DMS53 treated with DMSO at 0.1 percent for 48 hours (cell line): ENCODE data around the gene A1CF.
A peak's percentile ranks its signal among the peaks of the same experiment; 100 is the strongest.
"Not testable (repeated sequence)": the region's sequence is repeated elsewhere in the genome, so short reads cannot be mapped to it uniquely, and the experiment has no call there.

Experiments
- DNase-seq: peaks from one replicate; lab custom pipeline; 2025; ENCODE audit not compliant: unreplicated experiment; lab: John Stamatoyannopoulos, UW

The A1CF gene

GRCh38 chr10:50794490-50794889 is 90.9 kb downstream of the A1CF start:
- no peak for DNase-seq

GRCh38 chr10:50788951-50789945 is 96.2 kb downstream of the A1CF start:
- DNase-seq = peak; percentile 54

- DNase-seq = not testable (repeated sequence)
These were observed 97.5 kb downstream of the A1CF start for GRCh38 chr10:50787962-50788361.

GRCh38 chr10:50782017-50782416 is 103.4 kb downstream of the A1CF start:
- not testable (repeated sequence) for DNase-seq

DNA sequence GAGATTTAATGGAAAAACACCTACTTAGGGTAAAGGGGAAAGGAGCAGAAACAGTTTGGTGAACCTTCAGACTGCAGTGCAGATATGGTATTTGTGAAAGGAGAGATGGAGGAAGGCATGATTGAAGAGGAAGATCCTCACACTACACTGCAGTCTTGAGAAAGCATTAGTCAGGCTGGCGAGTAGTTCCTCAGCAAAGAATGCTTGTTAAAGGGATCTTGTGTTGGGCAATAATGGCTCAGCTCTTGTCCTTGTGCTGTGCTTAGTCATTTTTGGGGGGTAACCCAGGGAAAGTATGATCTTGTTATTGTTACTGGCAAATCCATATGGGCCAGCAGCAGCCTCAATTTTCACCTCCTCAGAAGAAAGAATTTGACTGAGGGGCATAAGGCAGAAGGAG is 105.4 kb downstream of the A1CF start:
- not testable (repeated sequence) for DNase-seq

DNA sequence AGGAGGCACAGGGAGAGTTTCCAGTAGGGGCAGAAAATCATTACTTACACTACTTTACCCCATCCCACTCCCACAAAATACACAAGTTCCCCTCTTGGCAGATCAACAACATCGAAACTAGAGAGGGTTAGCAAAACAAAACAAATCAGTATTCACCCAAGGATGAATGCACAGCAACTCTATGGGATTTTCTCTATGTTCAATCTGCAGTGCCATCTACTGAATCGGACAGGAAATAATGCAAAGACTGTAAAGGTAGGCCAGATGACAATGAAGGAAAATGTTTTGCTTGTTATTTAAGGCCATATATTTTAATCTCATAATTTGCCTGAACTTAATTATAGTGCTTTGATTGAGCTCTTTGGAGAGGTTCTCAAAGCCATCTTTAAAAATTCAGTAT is 110.6 kb downstream of the A1CF start:
- DNase-seq = not testable (repeated sequence)

DNA sequence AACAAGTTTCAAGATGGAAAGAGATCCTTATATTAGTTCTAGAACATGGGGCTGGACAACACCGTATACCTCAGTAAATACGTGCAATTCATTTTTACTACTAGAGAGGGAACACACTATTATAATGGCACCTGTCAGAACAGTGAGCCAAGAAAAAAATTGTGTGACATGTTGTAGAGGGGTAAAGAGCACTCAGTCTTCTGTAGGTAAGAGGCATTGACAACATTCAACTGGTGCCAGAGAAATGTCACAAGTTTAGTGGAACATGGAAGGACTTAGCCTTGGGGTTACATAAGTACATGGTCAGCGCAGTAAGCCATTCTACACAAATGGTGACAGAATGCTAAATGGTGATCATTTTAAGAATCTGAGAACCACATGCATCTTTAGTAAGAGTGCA is 113.4 kb downstream of the A1CF start:
- not testable (repeated sequence) for DNase-seq

GRCh38 chr10:50766774-50767513 is 118.5 kb downstream of the A1CF start:
- DNase-seq = not testable (repeated sequence)
